ENCODE data around the gene SPATA31E1.
"Not testable (repeated sequence)": the region's sequence is repeated elsewhere in the genome, so short reads cannot be mapped to it uniquely, and the experiment has no call there.

Gene SPATA31E1

DNA sequence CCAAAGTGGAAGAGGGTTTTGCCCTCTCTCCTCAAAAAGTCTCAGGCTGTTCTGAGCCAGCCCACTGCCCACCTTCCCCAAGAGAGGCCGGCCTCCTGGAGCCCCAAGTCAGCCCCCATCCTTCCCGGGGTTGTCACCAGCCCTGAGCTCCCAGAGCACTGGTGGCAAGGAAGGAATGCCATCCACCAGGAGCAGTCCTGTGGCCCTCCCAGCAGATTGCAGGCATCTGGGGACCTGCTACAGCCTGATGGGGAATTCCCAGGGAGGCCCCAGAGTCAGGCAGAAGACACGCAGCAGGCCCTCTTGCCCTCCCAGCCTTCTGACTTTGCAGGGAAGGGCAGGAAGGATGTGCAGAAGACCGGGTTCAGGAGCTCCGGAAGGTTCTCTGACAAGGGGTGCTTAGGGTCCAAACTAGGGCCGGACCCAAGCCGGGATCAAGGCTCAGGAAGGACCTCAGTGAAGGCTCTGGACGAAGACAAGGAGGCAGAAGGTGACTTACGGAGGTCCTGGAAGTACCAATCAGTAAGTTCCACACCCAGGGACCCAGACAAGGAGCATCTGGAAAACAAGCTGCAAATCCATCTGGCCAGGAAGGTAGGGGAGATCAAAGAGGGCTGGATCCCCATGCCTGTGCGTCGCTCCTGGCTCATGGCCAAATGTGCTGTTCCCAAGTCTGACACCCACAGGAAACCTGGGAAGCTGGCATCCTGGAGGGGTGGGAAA is 3.7 kb downstream of the SPATA31E1 start:
- DNase-seq: no peak

DNA sequence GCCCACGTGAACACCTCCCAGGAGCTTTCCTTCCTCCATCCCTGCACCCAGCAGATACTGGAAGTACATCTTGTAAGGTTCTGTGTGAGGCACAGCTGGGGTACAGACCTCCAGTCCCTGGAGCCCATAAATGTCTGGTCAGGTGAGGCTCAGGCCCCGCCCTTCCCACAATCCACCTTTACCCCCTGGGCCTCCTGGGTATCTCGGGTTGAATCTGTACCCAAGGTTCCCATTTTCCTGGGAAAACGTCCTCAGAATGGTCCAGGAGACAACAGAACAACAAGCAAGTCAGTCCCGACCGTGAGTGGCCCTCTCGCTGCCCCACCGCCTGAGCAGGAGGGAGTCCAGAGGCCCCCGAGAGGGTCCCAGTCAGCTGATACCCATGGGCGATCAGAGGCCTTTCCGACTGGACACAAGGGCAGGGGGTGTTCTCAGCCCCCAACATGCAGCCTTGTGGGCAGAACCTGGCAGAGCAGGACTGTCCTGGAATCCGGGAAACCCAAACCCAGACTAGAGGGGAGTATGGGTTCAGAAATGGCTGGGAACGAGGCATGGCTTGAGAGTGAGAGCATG is 4.3 kb downstream of the SPATA31E1 start:
- no peak for DNase-seq

DNA sequence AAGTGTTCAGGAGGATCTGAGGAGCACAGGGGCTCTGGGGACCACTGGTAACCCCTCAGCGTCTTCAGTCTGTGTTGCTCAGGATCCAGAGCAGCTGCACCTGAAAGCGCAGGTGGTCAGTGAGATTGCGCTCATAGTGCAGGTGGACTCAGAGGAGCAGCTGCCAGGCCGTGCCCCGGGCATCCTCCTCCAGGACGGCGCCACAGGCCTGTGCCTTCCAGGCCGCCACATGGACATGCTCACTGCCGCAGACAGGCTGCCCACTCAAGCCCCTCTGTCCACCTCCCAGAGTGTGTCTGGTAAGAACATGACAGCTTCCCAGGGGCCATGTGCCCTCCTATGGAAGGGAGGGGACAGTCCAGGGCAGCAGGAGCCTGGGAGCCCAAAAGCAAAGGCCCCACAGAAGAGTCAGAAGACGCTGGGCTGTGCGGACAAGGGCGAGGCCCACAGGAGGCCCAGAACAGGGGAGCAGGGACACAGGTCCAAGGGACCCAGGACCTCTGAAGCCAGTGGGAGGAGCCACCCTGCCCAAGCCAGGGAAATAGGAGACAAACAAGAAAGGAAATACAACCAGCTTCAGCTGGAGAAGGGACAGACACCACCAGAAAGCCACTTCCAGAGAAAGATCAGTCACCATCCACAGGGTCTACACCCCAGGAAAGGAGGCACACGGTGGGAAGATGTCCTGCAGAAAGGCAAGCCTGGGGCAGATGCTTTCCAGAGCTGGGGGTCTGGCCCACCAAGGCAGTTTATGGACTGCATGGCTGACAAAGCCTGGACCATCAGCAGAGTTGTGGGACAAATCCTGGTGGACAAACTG is 5.2 kb downstream of the SPATA31E1 start:
- DNase-seq: no peak

DNA sequence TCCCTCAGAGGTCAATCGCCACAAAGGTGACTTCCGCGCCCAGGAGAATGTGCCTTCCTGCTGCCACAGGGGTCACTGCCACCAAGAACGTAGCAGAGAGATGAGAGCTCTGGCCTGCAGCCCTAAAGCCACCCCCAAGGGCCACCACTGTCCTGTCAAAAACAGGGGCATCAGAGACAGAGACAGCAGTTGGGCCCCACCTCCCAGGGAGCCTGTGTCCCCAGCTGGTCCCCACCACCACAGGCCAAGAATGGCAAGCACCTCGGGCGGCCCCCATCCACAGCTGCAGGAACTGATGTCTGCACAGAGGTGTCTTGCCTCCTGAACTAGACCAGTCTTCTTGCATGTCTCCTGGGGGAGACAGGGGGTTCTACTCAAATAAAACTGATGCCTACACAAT is 5.8 kb downstream of the SPATA31E1 start:
- DNase-seq: no peak

DNA sequence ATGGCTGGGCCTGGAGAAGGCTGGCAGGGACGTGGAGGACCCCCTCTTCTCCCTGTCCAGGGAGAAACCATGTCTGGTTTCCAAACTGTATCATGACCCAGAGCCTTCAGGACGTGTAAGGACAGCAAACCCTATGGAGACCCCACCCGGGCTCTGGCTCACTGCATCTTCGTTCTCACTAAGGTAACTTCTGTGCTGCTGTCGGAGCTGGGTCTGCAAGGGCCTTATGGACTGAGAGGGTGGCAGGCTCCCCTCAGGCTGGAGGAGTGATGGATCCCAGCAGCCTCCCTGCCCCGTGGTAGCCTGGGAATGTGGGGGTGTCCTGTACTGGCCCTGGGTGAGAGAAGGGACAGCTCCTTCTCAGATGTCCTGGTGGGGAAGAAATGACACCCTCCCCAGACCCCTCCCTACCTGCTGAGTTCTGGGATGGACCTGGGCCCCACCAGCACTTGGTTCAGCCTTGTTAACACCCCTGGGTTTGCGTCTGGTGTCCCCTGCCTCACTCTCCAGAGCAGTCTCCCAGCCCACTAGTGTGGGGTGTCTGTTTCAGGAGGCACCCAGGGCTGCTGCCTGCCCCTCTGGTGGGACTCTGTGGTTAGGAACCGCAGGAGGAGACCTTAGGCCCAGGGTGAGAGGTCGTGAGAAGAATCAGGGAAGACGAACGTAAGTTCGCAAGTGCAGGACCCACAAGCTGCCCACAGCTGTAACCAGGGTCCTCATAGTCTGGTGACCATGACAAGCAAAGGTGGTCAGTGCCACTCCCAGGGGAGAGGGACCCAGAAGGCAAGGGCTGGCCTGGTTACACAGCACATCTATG is 6.6 kb downstream of the SPATA31E1 start:
- DNase-seq: no peak

DNA sequence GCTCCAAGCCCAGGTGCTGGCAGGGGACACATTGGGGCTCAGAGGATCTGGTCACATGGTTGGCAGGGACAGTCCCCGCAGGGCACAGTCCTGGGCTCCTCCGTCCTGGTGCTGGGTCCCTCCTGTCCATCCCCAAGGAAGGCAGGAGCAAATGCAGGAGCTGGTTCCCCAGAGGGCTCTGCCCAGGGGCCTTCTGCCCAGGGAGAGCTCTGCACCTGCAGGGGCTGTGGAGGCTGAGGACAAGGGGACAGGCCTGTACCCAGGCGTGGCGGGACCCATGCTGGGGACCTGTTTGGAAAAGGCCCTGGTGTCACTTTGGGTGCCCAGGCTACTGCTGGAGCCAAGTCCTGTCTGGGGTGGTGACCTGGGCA is 7.2 kb downstream of the SPATA31E1 start:
- DNase-seq: no peak

DNA sequence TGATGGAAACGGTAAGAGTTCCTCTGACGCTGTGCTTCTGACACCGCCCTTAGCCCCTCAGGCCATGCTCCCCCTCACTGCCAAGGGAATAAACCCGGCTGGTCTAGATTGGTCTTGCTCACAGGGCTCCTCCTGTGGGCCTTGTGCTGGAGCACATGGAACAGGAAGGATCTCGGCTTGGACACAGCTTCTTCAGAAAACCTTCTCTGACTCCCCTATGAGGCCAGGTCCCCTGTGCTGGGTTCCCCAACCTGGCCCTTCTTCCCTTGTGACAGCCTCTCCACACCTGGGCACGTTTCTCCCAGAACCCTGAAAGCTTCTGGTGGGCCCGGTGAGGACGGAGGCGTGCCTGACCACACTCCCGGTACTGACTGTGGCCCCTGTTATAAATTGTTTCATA is 8.2 kb downstream of the SPATA31E1 start:
- DNase-seq: no peak

- no peak for DNase-seq
Observed at GRCh38 chr9:87891754-87892153, 9.1 kb downstream of the SPATA31E1 start.

DNA sequence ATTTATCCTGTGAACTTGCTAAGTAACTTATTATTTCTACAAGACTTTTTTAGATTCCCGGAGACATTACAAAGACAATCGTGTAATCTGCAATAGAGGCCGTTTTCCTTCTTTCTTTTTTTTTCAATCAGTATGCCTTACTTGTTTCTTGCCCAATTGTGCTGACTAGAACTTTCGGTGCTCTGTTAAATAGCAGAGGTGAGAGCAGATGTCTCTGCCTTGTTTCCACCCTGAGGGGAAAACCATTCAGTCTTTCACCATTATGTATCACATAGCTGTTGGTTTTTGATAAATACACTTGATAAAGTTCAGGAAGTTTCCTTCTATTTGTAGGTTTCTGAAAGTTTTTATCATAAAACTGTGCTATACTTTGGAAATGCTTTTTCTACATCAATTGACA is 10.3 kb downstream of the SPATA31E1 start:
- DNase-seq: no peak

DNA sequence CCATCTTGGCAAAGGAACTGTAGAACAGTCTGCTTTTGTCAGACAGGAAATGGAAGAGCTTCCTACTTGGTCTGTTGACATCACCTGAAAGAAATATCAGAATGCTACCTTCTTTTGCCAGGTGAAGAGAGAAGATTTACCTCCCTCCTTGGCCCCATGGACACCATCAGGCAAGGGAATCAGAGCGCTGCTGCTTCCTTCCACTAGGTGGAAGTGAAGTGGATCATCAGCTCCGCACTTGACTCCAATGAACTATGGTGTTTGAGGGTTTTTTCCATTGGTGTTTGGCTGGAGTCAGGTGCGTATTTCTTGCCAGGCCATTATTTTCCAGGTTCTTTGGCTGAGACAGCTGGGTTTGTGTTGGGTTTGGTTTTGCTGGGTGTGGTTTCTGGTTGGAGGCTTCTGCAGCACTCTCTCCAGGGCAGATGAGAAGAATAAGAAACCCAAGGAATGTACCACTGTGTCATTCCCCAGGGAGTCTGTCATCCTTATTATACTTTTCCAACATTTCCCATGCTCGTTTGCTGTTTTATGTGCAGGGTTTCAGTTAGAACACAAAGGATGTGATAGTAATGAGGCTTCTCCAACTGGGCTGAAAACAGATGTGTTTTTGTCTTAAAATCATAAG is 12.4 kb downstream of the SPATA31E1 start:
- DNase-seq: no peak

- no peak for DNase-seq
Observed at GRCh38 chr9:87896891-87897290, 14.2 kb downstream of the SPATA31E1 start.

DNA sequence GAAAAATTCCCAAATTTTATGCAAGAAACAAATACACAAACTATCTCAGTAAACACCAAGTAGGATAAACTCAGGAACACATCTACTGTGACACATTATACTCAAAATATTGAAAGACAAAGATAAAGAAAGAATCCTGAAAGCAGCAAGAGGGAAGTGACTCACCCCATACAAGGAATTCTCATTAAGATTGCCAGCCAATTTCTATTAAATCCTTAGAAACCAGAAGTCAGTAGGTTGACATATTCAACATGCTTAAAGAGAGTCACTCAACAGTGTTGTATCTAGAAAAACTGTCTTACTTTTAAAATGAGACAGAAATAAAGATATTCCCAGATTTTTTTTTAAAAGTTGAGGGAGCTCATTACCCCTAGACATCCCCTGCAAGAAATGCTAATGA is 15.5 kb downstream of the SPATA31E1 start:
- DNase-seq: no peak

DNA sequence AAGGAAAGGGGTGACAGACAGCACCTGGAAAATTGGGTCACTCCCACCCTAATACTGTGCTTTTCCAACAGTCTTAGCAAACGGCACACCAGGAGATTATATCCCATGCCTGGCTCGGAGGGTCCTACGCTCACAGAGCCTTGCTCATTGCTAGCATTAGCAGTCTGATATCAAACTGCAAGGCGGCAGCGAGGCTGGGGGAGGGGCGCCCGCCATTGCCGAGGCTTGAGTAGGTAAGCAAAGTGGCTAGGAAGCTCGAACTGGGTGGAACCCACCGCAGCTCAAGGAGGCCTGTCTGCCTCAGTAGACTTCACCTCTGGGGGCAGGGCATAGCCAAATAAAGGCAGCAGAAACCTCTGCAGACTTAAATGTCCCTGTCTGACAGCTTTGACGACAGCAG is 19.7 kb downstream of the SPATA31E1 start:
- not testable (repeated sequence) for DNase-seq

DNA sequence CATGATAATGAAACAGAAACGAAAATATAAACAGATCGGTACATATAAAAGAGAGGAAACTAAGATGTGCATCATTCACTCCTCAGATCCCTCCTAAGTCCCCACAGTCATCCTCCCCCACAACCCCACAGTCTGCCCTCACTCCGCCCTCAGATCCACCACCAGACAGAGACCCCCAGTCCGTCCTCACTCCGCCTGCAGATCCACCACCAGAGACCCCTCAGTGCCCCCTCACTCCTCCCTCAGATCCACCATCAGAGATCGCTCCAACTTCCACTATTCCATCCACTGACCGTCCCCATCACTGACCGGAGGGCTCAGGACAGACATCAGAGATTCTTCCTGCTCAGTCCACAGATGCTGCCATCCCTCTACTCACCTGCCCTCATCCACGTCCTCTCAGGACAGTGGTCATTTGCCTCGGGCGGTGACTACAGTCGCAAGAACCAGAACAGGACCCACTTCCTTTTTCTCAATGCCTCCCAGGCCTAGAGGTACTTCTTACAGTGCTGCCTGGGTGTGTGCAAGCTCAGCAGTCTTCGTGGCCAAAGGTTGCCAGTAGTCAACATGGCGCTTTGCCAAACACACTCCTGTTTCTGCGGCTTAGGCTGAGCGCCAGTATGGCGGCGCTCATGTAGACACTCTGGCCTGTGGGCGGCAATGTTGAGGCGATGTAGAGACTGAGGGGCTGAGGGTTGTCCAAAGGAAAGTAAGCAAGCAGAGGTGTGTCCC is 26.8 kb downstream of the SPATA31E1 start:
- no peak for DNase-seq

- DNase-seq: no peak
Observed at GRCh38 chr9:87910821-87911220, 28.1 kb downstream of the SPATA31E1 start.

DNA sequence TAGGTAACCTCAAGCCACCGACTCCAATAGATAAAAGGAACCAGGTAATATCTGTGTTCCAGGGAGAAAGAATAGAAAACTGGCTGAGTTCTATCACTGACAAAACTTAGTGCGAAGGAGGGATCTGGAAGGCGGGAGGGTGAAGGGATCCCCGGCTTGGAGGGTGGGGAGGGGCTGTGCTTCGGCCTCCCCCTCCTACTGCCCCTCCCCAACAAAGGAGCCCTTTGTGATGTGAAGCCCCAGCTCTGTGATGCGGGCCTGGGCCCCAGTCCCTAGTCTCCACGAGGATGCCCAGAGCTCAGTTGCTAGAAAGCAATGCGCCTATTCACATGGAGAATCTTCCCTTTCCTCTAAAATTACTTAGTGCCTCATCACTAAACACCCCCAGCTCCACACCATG is 35.0 kb downstream of the SPATA31E1 start, which contains the start of gene SPATA31C1:
SPATA31C1 (plus strand) TSS at position 301 of the 400 bp plus-strand sequence.
- DNase-seq: not testable (repeated sequence)

DNA sequence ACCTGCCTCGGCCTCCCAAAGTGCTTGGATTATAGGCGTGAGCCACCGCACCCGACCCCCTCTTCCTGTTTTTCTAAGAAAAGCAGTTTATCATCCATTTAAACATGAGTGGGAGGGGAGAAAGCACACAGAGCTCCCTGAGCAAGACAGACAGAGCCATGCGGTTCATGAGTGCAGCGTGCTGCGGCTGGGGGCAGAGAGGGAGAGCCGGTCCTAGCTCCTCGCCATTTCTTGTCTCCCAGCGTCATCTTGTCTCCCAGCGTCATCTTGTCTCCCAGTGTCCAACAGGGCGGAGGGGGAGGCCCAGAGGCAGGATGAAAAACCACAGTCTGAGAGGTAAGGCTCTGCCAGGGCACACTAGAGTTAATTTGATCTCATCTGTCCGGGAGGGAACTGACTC is 36.3 kb downstream of the SPATA31E1 start:
- DNase-seq: not testable (repeated sequence)

DNA sequence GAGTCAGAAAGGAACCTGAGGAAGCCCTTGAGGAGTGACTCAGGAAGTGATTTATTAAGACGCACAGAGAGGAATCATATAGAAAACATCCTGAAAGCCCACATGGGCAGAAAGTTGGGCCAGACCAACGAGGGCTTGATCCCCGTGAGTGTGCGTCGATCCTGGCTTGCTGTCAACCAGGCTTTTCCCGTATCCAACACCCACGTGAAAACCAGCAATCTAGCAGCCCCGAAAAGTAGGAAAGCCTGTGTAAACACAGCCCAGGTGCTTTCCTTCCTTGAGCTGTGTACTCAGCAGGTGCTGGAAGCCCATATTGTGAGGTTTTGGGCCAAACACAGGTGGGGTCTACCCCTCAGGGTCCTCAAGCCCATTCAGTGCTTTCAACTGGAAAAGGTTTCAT is 38.9 kb downstream of the SPATA31E1 start:
- DNase-seq: not testable (repeated sequence)

DNA sequence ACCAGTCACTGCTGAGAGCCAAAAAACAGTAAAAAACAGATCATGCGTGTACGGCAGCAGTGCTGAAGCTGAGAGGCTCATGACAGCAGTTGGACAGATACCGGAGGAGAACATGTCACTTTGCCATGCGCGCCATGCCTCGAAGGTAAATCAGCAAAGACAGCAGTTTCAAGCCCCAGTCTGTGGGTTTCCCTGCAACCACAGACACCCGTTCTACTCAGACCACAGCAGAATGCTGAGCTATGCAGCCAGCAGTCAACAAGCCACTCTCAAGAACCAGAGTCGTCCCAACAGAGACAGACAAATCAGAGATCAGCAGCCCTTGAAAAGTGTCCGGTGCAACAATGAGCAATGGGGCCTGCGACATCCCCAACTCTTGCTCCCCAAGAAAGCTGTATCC is 40.3 kb downstream of the SPATA31E1 start:
- not testable (repeated sequence) for DNase-seq

DNA sequence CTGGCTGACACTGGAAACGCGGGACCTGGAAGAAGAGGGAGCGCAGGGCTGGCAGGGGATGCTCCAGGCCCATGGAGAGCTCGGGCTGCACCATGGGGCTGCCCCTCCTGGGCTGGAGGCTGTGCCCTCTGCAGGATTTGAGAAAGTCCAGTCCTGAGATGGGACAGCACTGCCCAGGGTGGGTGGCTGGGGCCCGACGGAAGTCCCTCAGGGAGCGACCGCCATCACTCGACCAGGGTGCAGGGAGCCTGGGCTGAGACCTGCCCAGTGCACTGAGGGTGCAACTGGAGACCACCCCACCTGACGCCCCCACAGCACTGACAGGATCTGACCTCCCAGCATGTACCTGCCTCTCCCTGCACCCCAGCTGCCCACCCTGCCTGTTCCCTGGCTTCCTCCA is 42.2 kb downstream of the SPATA31E1 start:
- not testable (repeated sequence) for DNase-seq

DNA sequence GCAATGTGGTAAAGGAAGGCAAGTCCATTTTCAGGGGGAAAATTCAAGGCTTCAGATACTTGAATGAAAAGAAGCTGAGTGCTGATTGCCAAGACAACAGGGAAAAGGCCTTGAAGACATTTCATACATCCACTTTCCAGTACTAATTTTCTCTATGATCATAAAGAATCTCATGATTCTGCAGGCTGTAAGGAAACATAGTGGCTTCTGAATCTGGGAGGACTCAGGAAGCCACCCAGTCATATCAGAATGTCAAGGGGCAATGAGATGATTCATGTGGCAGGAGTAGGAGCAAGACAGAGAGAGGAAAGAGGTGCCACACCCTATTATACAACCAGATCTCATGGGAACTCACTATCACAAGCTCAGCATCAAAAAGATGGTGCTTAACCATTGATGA is 46.5 kb downstream of the SPATA31E1 start:
- not testable (repeated sequence) for DNase-seq

DNA sequence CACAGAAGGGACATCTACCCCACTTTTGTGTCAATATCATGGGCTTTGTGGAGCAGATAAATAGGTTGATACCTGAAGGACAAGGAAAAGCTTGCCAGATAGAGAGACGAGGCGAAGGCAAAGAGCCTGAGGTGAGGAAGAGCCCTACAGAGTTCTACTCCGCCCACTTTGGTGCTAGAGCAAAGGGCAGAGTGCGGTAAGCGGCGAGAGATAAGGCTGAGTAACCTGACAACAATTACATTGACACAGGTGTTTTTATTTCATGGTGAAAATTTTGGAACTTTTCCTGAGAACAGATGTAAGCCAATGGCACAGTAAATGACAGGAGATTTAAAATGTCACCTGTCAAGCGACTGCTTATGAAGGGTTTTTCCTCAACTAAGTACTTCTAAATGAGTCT is 51.8 kb downstream of the SPATA31E1 start:
- not testable (repeated sequence) for DNase-seq

All from NCI-H146 (cell line).